RKO (cell line): ENCODE results near the gene RNF222.
A peak's percentile ranks its signal among the peaks of the same experiment; 100 is the strongest.
"Not testable (repeated sequence)": the region's sequence is repeated elsewhere in the genome, so short reads cannot be mapped to it uniquely, and the experiment has no call there.

Source experiments
- DNase-seq: peaks from one replicate; pipeline ENCODE4 v3.0.0-alpha.2; 2016; ENCODE audit warnings: low spot score

The RNF222 gene

DNA sequence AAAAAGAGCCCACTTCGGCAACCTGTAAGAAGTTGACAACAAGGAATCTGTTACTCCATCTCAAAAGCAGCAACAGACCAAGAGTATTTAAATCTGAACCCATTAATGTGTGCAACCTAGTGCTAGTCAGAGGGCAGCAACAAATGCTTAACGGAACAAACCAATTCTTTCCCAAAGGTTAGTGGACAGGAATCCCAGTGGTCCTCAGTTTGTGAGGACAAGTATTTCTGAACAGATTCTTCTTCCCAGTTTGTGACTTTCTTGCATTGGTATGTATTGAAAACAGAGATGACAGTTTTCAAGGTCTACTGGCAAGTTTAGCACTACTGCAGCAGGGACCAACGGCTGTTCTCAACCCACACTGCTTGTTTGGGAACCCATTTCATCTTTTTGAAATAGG lies 17.6 kb downstream of the RNF222 start:
- DNase-seq: peak; percentile 42

DNA sequence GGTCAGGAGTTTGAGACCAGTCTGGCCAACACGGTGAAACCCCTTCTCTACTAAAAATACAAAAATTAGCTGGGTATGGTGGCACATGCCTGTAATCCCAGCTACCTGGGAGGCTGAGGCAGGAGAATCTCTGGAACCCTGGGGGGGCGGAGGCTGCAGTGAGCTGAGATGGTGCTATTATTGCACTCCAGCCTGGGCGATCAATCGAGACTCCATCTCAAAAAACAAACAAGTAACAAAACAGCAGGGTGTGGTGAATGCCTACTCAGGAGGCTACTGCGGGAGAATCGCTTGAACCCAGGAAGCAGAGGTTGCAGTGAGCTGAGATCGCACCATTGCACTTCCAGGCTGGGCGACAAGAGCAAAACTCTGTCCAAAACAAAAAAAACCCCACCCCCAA lies 19.5 kb downstream of the RNF222 start:
- not testable (repeated sequence) for DNase-seq

DNA sequence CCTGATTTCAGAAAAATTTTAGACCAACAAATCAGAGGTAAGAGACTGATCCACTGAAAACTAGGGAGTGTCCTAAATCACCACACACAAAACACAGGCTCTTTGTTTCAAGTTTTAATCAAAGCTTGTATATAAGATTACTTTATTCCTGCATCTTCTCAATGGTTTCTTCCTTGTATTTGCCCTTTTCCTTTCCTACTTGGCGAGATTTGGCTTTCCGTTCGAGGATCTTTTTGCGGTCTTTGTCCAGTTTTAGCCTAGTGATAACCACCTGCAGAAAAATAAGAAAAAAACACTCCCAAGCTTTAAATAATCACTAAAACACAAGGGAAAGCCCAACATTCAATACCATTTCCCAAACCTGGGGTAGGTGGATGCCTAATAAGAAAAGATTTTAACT lies 20.2 kb downstream of the RNF222 start:
- DNase-seq: peak; percentile 21

DNA sequence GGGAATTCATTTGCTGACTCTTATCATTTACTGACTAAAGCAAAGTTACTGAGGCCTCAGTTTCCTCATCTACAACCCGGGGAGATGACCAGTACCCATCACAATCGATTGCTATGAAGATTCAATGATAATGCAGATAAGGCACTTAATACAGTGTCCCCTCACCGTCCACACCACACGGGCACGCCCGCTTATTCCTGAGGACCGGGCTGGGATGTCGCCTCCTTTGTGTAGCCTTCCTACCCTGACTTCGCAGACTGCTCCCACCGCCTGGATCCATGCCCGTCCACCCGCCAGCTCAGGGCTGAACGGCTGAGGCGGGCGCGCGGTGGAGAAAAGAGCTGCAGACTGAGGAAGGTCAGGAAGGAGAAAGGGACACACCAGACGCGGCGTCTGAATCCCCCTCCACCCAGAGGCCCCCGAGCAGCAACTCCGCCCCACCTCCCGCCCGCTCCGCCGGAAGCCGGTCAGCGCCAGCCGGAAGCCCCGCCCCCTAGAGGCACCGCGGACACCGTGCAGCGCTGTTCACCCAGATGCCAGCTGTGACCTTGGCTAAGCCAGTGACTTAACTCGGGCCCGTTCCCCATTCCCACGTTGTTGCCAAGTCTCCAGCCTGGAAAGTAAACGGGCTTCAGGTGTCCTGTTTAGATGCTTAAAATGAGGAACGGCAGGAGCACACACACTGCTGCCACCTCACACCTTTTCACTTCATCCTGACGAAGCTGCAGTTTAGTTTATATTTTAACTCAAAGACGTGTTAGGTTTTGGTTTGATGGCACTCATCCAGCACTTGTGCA lies 21.2 kb downstream of the RNF222 start, which contains the start of gene KRABD2:
Gene KRABD2 (minus strand): TSS at position 434 of the 797 bp plus-strand sequence.
- peak; percentile 94 for DNase-seq

DNA sequence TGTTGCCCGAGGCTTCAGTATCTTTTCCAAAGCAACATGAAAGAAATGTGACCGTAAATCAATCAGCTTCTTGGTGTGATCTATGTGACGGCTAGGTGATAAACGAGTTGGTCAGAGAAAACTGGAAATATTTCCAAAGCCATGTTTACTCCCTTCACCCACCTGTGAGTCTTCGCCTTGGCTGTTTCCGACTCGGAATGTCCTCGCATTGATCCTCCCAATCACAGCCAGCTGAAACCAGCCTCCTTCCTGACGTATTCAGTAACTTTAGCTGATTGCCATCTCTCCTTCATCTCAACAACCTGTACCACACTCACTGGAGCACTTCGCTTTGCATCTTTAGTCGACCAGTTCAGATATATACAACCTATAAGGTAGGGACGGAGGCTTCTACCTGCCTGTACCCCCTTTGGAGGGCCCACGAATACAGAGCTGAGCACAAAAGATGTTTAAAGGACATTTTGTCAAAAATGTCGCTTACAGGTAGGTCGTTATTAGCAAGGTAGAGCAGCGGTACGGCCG lies 21.8 kb downstream of the RNF222 start:
- DNase-seq: no peak

DNA sequence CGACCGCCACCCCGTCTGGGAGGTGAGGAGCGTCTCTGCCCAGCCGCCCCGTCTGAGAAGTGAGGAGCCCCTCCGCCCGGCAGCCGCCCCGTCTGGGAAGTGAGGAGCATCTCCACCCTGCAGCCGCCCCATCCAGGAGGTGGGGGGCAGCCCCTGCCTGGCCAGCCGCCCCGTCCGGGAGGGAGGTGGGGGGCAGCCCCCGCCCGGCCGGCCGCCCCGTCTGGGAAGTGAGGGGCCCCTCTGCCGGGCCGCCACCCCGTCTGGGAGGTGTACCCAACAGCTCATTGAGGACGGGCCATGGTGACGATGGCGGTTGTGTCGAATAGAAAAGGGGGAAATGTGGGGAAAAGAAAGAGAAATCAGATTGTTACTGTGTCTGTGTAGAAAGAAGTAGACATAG lies 23.8 kb downstream of the RNF222 start:
- not testable (repeated sequence) for DNase-seq

DNA sequence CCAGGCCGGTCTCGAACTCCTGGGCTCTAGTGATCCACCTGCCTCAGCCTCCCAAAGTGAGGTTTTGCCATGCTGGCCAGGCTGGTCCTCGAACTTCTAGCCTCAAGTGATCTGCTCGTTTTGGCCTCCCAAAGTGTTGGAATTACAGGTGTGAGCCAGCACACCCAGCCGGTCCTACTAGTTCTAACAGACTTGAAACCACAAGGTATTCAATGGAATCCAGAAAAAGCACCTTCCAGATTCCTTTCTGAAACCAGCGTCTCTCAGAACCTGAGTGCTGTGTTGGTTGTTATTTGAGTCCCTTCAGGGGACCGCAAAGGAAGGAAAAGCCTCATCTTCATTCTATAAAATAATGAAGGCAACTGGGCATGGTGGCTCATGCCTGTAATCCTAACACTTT lies 25.2 kb downstream of the RNF222 start:
- DNase-seq: no peak

DNA sequence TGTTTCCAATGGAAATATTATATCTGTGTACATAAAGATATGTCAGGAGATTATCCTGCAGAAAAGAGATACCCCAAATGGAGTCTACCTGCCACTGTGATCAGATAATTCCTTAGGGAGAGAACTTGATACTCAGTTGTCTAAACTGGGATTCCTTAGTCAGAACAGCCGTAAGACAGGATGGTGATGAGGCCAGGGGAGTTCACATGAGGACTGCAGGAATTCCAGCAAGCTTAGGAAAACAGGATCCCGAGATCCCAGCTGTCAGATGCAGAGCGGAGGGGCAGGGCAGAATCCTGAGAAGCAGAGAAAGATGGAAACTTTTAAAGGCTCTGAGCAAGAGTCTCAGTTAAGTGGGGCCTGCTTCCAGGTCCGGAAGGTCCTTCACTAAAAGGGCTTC lies 25.8 kb downstream of the RNF222 start:
- DNase-seq: no peak

DNA sequence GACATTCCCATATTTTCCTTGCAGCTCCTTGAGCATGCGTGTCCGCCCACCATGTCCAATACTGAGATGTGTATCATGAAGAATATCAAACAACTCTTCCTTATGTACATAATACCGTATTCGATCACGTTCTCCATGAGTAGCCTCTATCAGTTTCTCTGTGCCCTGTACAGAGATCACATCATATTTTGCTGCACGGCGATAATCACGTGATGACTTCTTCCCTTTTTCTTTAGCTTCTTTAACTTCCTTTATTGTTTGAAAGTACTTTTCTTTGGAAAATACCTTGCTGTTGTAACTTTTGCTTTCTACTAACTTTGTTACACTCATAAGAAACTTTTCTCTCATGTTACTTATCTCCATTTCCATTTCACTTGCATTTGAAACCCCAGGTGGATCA lies 27.7 kb downstream of the RNF222 start:
- DNase-seq: no peak

DNA sequence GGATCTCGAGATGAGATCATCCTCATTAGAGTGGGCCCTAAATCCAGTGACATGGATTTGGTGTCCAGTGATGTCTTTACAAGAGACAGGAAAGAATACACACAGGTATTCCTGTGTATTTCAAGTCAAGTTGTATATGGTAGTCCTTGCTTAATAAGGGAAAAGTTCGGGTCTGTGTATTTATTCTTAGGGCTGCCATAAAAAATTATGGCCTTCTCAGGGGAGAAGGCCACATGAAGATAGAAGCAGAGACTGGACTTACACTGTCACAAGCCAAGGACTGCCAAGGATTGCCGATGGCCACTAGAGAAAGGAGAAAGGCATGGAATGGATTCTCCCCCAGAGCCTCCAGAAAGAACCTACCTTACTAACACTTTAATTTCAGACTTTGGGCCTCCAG lies 29.4 kb downstream of the RNF222 start:
- no peak for DNase-seq

DNA sequence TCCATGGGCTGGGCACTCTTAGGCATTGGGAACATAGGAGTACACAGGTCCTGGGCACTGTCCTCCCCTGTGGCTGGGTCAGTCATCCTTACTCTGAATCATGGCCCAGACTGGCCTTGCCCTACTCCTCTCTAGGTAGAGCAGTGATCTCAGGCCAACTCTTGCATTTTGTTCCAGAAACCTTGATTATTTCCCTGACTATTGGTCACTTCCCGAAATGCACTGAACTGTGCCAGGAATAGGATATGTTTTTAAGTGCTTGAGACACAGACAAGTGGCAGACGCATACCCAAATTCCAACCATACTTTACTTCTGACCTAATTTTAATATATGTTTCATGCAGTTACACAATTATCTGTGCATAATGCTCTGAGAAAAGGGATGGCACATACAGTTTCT lies 31.4 kb downstream of the RNF222 start:
- peak; percentile 30 for DNase-seq

DNA sequence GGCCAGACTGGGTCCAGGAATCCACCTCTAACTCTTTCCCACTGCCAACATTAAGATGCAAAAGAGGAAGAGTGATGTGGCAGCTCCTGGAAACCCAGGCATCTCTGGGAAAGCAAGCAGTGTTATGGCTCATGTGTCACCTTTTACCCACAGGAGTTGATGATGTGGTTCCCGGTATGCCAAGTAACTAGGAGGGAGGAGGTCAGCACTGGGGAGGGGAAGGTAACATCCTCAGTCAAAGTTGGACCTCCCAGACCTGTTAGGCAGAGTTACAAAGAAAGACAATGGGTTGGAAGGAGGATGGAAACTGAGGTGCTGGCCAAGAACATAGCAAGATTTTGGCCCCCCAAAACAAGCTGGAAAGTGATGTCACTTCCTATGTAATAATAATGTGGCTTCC lies 32.5 kb downstream of the RNF222 start:
- no peak for DNase-seq

DNA sequence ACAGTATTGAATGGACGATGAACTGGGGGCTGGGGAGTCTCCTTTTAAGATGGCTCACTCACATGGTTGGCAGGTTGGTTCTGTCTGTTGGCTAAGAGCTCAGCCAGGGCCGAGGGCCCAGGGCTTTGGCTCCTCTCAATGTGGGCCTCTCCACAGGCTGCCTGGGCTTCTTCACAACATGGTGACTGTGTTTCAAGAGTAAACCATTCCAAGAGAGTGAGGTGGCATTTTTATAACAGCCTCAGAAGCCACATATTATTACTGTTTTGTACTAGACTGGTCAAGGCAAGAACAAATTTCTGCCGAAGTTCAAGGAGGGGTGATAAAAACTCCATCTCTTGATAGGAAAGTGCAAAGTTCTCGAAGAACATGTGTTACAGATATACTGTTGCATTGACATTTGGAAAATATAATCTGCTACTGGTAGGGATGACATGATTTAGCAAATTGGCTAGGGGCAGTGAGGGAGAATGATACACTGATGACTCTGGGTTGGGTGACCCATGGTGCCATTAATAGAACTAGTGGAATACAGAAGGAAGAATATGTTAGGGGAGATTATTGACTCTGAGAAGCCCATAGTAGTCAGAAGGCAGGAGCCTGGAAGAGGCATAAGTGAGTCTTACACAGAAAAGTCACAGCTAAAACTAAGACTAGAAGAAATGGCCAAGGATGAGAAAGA lies 34.8 kb downstream of the RNF222 start:
- no peak for DNase-seq

DNA sequence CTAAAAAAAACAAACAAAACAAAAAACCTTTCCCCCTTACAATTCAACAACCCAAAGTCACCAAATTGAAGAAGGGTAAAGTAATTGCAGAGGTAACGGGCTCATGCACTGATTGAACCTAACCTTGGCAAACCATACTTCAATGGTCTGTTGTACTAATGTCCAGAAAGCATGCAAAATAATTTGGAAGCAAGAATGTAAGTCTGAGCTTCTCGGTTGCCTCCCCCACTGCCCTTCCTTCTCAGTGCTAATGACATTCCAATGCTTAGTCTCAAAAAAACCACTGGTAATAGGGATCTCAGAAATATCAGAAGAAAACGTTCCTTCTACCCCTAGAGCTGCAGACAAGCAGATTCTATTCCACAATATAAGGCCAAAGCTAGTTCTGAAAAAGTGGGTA lies 36.9 kb downstream of the RNF222 start:
- DNase-seq: no peak

DNA sequence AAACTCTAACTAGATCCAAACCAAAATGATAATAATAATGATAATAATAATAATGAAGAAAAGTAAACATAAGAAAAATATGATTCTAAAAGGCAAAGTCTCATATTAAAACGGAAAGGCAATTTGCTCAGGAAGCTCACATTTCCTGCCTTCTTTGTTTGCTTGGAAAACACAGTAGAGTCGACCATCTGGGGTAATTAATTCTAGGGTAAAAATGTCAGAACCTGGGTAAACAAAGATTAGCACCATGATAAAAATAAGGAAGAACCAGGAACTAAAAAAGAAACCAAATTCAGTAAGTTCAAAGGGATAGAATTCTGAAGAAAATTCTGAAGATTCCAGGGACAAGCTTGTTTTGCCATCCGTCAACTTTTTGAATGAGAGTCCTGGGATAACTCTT lies 37.4 kb downstream of the RNF222 start:
- DNase-seq: no peak

DNA sequence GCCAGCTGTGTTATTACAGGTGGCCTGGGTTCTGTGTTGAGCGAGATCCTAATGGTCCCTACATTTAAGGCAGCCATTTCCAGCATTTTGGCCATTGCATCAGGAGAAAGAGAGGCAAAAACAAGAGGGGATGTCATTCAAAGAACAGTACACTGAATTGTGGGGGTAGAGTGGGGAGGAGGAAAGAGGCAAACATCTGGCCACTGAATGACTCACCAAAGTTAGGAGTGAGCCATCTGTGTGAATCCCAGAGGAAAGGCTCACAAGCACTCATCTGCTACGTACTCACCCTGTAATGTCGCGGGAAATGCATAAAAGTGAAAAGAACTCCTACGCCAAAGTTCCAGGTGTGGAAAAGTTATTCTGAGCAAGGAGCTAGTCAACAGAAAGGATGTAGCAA lies 37.9 kb downstream of the RNF222 start:
- peak; percentile 91 for DNase-seq

DNA sequence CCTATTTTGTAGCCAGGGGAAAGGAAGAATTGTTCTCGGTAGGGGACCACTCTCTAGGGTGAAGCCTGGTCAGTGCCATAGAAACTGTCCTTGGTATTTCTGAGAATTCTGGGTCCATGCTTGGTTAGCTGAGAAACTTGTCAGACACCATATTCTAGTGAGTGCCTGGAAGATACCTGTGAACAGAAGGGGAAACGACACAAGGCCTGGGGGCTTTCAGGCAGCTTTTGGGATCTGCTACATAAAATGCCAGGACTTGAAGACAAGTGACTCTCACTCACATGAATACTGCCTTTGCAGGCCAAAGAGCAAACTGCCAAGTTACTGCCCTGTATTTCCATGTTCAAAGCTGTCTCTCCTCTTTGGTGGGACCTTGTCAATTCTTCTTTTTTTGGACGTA lies 39.7 kb downstream of the RNF222 start:
- no peak for DNase-seq

DNA sequence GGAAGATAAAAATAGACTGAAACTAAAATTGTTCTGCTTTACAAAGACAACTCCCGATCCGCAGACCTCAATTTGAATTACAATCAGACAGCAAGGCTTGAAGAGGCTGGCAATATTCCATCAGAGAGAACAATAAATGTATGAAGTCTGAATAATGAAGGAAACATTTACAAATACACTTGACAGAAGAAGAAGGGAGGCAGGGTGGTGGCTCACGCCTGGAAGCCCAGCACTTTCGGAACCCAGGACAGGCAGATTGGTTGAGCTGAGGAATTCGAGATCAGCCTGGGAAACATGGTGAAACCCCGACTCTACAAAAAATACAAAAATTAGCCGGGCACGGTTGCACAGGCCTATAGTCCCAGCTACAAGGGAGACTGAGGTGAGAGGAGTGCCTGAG lies 43.4 kb downstream of the RNF222 start:
- DNase-seq: no peak

DNA sequence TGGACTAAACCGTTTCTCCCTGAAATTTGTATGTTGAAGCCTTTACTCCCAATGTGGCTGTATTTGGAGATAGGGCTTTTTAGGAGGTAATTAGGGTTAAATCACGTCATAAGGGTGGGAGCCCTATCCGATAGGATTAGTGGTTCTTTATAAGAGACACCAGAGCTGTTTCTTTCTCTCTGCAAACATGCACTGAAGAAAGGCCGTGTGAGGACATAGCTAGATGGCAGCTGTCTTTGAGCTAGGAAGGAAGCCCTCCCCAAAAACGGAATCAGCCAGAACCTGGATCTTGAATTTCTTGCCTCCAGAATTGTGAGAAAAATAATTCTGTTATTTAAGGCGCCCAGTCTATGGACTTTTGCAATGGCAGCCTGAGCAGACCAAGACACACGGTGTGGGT lies 43.9 kb downstream of the RNF222 start:
- DNase-seq: no peak

DNA sequence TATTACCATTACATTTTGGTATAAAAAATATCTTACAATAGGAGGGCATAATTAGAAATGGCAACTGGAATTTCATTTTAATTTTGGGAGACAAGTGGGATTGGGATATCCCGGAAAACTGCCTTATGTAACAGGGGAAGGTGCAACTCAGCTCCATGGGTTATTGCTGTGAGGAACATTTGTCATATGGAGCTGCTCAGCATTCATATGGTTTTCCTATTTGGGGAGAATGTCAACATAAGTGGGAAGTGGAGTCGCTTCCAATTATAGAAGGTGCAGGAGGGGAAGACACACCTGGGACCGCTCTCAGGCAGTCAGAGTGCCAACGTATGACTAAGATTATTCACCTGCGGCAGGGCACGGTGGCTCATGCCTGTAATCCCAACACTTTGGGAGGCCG lies 47.3 kb downstream of the RNF222 start:
- DNase-seq: no peak

DNA sequence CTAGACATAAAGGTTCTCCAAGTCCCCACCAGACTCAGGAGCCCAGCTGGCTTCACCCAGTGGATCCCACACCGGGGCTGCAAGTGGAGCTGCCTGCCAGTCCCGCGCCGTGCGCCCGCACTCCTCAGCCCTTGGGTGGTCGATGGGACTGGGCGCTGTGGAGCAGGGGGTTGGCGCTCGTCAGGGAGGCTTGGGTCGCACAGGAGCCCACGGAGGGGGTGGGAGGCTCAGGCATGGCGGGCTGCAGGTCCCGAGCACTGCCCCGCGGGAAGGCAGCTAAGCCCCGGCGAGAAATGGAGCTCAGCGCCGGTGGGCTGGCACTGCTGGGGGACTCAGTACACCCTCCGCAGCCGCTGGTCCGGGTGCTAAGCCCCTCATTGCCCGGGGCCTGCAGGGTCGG lies 50.6 kb downstream of the RNF222 start:
- not testable (repeated sequence) for DNase-seq

DNA sequence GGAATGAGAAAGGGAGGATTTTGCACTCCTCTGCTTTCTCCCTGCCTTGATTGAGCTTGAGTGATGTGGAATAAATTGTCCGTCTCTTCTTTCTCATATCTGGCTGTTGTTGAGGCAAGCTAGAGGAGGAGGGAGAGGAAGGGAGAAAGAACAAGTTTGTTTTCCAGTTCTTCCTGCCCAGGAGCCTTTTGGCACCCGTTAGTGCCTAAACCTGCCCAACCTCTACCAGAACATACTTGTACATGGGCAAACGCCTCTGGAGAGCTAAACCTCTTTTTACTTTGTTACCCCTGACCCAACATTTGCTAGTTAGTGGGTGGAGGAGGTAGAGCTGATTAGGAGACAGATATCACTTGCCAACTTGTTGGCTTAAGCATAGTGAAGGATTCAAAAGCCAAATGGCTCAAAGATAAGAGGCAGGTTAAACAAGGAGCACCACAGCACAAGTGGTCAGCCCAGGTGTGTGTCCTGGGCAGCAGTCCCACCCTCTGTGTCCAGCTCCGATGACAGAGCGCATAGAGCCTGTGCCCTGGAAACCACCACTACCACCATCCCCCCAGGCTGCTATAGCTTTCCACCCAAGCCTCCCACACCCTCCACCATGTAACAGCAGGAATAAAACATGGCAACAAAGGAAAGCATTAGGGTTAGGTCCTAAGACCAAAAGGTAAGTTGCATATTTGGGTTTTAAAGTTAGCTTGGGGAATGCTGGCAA lies 51.5 kb downstream of the RNF222 start:
- DNase-seq: no peak
